Stomach (tissue), 9 donors: ENCODE data around the gene VEGFC. TPM values are rescaled to one million over a fixed set of nuclear protein-coding genes. Genes with fewer than 3 reads are reported as not detected.

Source experiments
- DNase-seq, 2 donors: peaks; one replicate each; pipeline versions ENCODE4 v3.0.0 to v3.0.0-alpha.2; 2013 to 2019
- H3K27ac ChIP-seq, 5 donors: fragments of 200-600 bp in 4 of 5; sonication (generic) in 4 of 5; one replicate each; pipeline ENCODE4 v1.5.1; 2013 to 2019; ENCODE audit warnings: mild to moderate bottlenecking in 1 of 5, moderate library complexity in 1 of 5
- H3K27me3 ChIP-seq, 3 donors: fragments of 200-600 bp; sonication (generic); one replicate each; pipeline ENCODE4 v1.5.1; 2017 to 2019; ENCODE audit warnings: mixed run types in 1 of 3
- H3K36me3 ChIP-seq, 4 donors: fragments of 200-600 bp; sonication (generic); 1 replicate in 3 of 4; 2 replicates in 1 of 4; pipeline ENCODE4 v1.5.1; 2016 to 2019
- H3K4me1 ChIP-seq, 4 donors: fragments of 200-600 bp; sonication (generic); one replicate each; pipeline ENCODE4 v1.5.1; 2016 to 2019
- H3K4me3 ChIP-seq, 4 donors: fragments of 200-600 bp; sonication (generic) in 3 of 4; one replicate each; pipeline ENCODE4 v1.5.1; 2016 to 2019; ENCODE audit warnings: mild to moderate bottlenecking in 1 of 4
- H3K9me3 ChIP-seq, 4 donors: fragments of 200-600 bp; sonication (generic); one replicate each; pipeline ENCODE4 v1.5.1; 2016 to 2019
- CTCF ChIP-seq, 7 experiments: fragments of 450-650 bp in 4 of 7; fragments of 200-600 bp in 3 of 7; sonication (generic) in 3 of 7; IDR thresholded peaks; one replicate each; pipeline ENCODE4 v1.5.1; 2016 to 2019; ENCODE audit warnings: antibody characterized with exemption in 7 of 7, control low read depth in 2 of 7, mild to moderate bottlenecking in 1 of 7
- EP300 ChIP-seq: sonication (generic); formaldehyde crosslinking; IDR thresholded peaks from one replicate; pipeline ENCODE4 v1.6.1; 2017; ENCODE audit warnings: antibody characterized with exemption
- POLR2A ChIP-seq, 4 donors: fragments of 450-650 bp; IDR thresholded peaks; one replicate each; pipeline ENCODE4 v1.6.1; 2016; ENCODE audit warnings: antibody characterized with exemption in 4 of 4, control low read depth in 2 of 4, mild to moderate bottlenecking in 1 of 4, moderate library complexity in 1 of 4
- POLR2AphosphoS5 ChIP-seq, 3 donors: sonication (generic); formaldehyde crosslinking; IDR thresholded peaks; one replicate each; pipeline ENCODE4 v1.6.1; 2016; ENCODE audit warnings: antibody characterized with exemption in 3 of 3
- WGBS, 5 donors: extraction: QIAGEN DNeasy Blood & Tissue Kit in 3 of 5; methylation state at CpG; one replicate each; pipeline versions ENCODE4 v1.1.5 to v1.1.7; 2013 to 2018; 5-methylcytosine and 5-hydroxymethylcytosine counted together
- intact Hi-C: fragments of 100-400 bp; cut with DNase I; formaldehyde crosslinking; loops from one replicate; pipeline ENCODE4 v1.15.1; 2023; ENCODE audit warnings: low total_unique reads
- polyA plus RNA-seq, 3 donors: library from polyadenylated mRNA; stranded (reverse); fragments of 200-250 nt; gene quantifications; one replicate each; pipeline ENCODE4 v1.2.3, GENCODE V29; 2013
- total RNA-seq, 5 donors: library from RNA; depleted of rRNA; stranded (reverse); fragments of >200 nt; gene quantifications; one replicate each; pipeline versions ENCODE4 v1.1.0 to v1.2.3, GENCODE V29; 2014 to 2016
- donor health status: healthy with polysubstance abuse.
- donor health status: Bipolar disorder and iron deficiency.
- donor health status: healthy.

VEGFC gene
- total and polyA plus RNA-seq, 8 donors: 0.45 to 6.4 (median 1.3) TPM; not detected in 2

- Histone ChIP-seq H3K36me3 (no peaks in the 10 kb centered on the region), H3K27ac (no peak overlapping the region), H3K9me3 (no peaks in the 10 kb centered on the region), H3K4me1 (no peaks in the 10 kb centered on the region), H3K4me3 (no peak overlapping the region), H3K27me3 (no peaks in the 10 kb centered on the region)
- 84 to 97% (median 90%) methylated on average over 2 of the region's 2 CpGs for WGBS, 5 donors
- no peak for DNase-seq
- intact Hi-C loops: no loop called here
- TF ChIP-seq EP300 (no peak), CTCF (IDR thresholded peaks at IDR 0.05) (no peak), POLR2AphosphoS5 (IDR thresholded peaks at IDR 0.05) (no peak), POLR2A (IDR thresholded peaks at IDR 0.05) (no peak)
These were observed 153.7 kb downstream of the VEGFC start for GRCh38 chr4:176638992-176639391.

- TF ChIP-seq EP300 (no peak), CTCF (IDR thresholded peaks at IDR 0.05) (no peak), POLR2A (IDR thresholded peaks at IDR 0.05) (no peak), POLR2AphosphoS5 (IDR thresholded peaks at IDR 0.05) (no peak)
- DNase-seq: no peak
- Histone ChIP-seq H3K27me3 (no peaks in the 10 kb centered on the region), H3K4me3 (no peak overlapping the region), H3K9me3 (no peaks in the 10 kb centered on the region), H3K36me3 (no peaks in the 10 kb centered on the region), H3K27ac (no peak overlapping the region), H3K4me1 (no peaks in the 10 kb centered on the region)
- WGBS, 5 donors: 63 to 74% (median 74%) methylated on average over 1 of the region's 1 CpG
- intact Hi-C loops: no loop called here
These were observed 156.4 kb downstream of the VEGFC start for GRCh38 chr4:176636292-176636691.

- Histone ChIP-seq H3K27ac (no peak overlapping the region), H3K9me3 (peaks cover 0 to 2% (median 0%) of the 10 kb centered on the region in 4 donors), H3K36me3 (no peaks in the 10 kb centered on the region), H3K4me3 (no peak overlapping the region), H3K27me3 (no peaks in the 10 kb centered on the region), H3K4me1 (no peaks in the 10 kb centered on the region)
- WGBS, 5 donors: 52 to 66% (median 58%) methylated on average over 8 of the region's 8 CpGs
- intact Hi-C loops: no loop called here
- TF ChIP-seq POLR2AphosphoS5 (IDR thresholded peaks at IDR 0.05) (no peak), POLR2A (IDR thresholded peaks at IDR 0.05) (no peak), CTCF (IDR thresholded peaks at IDR 0.05) (no peak), EP300 (no peak)
- peak in 1 of 2 donors; percentile 26 for DNase-seq
These were observed 157.1 kb downstream of the VEGFC start for GRCh38 chr4:176635372-176636261.
